HTERT RPE-1 (cell line): Measurements from ENCODE around the gene WDR59.

ENCODE experiments used
- in situ Hi-C: fragments of 300-500 bp; cut with MboI; formaldehyde crosslinking; loops from 4 replicates; pipeline ENCODE4 v1.14.3; 2020; ENCODE audit warnings: low sequenced_read_pairs

WDR59 gene

DNA sequence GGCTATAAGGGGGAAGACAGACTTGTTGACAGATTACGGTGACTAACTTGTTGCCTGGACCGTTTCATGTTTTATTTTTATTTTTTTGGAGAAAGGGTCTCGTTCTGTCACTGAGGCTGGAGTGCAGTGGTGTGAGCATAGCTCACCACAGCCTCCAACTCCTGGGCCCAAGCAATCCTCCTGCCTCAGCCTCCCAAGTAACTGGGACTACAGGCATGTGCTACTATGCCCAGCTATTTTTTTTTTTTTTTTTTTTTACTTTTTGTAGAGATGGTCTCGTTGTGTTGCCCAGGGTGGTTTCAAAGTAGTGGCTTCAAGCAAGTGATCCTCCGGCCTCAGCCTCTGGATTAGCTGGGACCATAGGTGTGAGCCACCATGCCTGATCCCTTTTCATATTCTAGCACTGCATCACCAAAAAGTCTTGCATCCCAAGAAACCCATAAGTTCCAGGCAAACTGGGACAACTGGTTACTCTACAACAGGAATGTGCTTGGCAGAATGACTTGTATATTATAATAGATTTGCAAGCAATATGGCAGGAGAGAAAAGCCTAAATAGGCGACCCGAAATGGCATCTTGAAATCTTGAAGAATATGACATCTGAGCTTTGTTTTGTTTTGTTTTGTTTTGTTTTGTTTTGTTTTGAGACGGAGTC lies 2.2 kb upstream of the WDR59 start:
- in situ Hi-C loops = no loop called here

DNA sequence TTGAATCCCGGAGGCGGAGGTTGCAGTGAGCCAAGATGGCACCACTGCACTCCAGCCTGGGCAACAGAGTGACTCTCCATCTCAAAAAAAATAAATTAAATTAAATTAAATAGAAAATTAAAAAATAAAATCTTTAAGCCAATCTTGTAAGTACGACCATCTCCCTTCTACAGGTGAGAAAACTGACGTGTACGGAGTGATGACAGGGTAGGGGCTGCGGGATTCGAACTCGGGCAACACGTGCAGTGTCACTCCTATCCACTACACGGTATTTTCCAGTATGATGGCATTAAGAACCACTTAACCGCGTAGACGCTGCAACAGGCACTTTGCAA lies 762 bp downstream of the WDR59 start:
- in situ Hi-C loops = no loop called here

DNA sequence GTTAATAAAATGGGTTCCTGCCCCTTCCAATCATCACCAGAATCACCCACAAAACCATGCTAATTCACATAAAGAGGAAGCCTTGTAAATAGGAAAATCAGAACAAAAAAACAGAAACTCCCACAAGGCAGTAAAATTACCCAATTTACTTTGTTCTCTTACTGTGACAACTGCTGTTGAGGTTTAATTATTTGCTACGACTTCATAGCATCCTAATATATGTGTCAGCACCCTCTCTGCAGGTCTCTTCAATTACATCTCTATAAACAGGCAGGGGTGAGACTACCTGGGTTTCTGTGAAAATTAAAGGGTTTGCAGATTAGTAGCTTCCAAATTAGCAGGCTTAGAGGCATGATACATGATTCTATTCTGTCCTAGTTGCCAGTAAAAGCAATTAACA lies 2.7 kb downstream of the WDR59 start:
- in situ Hi-C loops = no loop called here

DNA sequence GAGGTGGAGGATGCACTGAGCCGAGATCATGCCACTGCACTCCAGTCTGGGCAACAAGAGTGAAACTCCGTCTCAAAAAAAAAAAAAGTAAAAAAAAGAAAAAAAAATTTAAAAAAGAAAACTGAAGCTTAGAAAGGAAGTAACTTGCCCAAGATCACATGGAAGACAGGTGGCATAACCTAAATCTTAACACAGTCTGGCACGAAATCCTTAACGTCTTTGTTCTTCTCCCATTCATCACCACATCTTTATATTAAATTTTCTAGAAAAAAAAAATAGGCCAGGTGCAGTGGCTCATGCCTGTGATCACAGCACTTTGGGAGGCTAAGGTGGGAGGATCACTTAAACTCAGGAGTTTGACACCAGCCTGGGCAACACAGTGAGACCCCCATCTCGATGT lies 9.3 kb downstream of the WDR59 start:
- in situ Hi-C loops = no loop called here

DNA sequence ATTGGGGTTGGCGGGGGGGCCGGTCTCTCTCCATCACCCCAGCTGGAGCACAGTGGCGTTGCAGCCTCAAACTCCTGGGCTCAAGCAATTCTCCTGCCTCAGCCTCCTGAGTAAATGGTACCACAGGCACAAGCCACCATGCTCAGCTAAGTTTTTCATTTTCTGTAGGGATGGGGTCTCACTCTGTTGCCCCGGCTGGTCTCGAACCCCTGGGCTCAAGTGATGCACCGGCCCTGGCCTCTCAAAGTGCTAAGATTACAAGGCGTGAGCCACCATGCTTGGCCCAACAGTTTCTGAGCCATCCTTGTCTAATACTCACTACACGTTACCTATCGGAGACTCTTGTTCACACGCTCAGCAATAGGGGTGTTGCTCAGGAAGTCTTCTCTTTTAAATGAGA lies 11.6 kb downstream of the WDR59 start:
- in situ Hi-C loops = no loop called here

DNA sequence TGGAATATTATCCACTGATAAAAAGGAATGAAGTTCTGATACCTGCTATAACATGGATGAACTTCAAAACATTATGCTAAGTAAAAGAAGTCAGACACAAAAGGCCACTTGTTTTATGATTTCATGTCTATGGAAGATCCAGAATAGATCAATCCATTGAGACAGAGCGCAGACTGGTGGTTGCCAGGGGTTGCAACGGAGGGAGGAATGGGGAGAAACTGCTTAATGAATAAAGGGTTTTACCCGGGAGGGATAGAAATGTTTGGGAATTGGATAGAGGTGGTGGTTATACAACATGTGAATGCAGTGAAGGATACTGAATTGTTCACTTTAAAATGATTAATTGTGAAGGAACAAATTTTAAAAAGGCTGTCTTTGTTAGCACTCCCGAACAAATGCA lies 30.2 kb downstream of the WDR59 start:
- in situ Hi-C loops = no loop called here

DNA sequence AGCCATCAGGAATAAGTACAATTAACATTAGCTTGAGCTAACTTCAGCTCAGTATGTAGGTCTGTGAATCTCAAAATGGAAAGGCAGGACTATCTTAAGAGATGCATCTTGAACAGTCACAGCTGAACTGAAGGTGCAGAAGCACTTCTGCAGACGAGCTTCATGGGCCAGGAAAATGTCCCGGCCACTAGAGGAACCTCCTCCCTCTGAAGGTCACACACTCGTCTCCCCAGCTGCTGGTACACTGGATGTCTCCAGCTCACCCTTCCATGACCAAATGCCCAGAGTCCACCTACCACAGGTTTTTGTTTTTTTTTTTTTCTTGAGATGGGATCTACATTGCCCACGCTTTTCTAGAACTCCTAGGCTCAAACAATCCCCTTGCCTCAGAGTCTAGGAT lies 33.2 kb downstream of the WDR59 start:
- in situ Hi-C loops = no loop called here

DNA sequence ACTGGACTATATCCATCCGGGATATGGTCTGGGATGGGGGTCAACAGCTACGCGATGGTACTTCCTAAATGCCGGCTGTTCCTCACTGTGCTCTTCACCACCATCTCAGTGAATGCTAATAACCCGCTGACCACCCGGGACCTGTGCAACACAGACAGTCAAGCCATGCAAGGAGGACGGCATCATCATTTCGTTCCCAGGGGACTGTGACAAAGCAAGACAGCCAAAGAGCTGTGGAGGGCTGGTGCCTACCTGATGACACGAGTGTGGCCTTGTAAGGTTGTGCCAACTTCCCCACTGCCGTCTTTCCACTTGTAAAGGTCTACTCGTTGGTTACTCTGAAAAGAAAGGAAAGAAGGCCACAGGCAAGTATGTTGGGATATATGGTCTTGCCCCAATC lies 33.7 kb downstream of the WDR59 start:
- in situ Hi-C loops = no loop called here

DNA sequence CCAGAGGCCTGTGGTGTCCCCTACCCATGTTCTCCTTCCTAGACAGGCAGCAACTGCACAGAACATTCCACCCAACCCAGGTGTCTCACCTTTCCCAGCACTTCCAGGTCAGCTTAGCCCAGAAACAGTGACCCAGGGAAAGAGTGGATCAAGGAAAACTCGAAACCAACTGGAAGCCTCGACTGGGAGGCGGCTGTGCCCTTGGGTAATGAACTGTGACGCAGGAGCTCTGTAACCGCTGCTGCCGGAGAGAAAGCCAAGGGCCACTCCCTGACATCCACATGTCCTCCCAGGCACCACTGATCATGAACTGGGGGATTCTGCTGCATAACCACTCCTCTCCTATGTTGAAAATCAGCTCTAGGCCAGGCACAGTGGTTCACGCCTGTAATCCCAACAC lies 34.4 kb downstream of the WDR59 start:
- in situ Hi-C loops = no loop called here

DNA sequence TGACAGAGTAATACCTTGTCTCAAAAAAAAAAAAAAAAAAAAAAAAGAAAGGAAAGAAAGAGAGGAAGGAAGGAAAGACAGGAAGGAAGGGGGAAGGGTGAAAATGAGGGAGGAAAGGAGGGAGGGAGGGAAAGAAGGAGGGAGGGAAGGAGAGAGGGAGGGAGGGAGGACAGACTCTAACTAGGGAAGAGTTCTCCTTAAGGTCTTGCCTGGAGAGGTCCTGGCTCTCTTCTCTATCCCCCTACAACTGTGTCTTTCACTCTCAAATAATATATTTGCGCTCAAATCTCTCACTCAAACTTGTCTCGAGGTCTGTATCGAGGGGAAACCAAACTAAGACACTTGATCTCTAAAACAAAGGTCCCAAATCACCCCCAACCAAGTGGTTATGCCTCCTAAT lies 35.6 kb downstream of the WDR59 start:
- in situ Hi-C loops = no loop called here

DNA sequence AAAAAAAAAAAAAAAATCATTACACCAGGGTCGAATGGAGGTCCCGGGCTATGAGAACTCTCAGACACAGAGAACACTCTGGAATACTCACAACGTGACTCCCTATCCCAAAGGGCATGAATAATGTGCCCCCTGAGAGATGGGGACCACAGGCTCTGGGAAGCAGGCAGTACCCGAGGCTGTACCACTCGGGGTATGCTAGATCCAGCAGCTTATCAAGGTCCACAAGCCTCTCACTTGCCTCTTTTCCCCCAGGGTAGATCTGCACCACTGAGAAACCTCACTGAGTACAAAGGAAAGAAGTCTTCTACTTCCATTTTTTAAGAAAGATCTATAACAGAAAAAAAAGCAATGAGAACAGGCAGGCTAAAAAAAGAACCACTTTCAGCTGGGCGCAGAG lies 40.5 kb downstream of the WDR59 start:
- in situ Hi-C loops = no loop called here

DNA sequence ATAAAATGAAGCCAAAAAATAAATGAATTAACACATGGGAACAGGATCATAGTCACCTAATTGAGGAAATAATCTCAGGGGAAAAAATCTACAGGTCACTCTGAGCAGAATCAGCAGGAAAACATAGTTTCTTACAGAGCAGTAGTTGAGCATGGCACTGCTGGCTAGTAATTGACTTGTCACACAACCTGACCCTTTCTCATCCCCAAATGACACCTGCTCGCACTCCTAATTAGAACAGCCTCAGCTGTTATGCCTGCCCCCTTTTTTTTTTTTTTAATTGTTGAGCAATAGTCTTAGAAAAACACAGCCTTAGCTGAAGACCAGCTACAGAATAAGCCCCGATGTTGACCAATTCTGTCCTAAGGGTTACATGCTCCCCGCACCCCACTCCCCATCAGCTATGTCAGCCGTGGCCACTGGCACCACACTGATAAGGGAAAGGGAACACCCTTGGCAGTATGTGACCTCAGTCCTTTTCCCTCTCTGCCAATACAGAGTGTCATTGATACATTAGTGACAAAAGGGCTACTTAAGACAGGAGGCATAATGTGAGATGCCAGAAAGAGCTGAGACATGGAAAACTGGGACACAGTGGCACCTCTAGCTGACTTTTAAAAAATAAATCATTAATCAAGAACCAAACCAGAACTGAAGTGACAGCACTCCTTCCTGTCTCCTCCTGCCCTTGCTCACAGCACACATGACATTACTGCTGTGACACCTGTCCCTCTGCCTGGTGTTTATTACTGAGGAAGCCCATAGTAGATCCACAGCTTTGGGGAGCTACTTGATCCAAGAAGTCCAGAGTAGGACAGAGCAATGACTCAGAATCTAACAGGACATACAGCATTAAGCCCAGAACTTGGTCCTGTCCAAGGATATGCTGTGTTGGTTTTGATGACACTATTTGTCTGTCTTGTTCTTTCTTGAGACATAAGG lies 41.7 kb downstream of the WDR59 start:
- in situ Hi-C loops = no loop called here

DNA sequence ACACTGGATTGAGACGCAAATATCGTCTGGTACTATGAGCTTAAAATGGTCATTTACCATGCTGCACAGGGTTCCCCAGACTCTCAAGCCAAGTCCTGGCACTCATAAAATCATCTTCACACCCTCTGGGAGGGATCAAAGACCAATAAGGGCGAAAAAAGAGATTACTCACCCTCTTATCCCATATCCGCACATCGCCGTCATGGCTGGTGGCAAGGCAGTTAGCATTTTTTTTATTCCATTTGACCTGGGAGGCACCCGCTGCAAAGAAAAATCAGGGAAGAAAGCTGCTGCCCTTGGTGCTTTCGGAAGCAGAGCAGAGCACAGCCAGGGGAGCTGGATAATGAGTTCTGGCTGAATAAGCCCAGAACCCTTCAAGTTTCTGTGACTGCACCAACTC lies 42.4 kb downstream of the WDR59 start:
- in situ Hi-C loops = no loop called here

DNA sequence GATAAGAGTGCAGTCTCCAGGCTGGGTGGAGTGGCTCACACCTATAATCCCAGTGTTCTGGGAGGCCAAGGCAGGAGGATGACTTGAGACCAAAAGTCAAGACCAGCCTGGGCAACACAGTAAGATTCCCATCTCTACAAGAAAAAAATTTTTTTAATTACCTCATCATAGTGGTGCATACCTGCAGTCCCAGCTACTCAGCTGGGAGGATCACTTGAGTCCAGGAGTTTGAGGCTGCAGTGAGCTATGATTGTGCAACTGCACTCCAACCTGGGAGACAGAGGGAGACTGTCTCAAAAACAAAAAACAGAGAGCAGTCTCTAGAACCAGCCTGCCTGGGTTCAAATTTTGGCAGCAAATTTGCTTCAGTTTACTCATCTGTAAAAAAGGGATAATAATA lies 45.2 kb downstream of the WDR59 start:
- in situ Hi-C loops = no loop called here

DNA sequence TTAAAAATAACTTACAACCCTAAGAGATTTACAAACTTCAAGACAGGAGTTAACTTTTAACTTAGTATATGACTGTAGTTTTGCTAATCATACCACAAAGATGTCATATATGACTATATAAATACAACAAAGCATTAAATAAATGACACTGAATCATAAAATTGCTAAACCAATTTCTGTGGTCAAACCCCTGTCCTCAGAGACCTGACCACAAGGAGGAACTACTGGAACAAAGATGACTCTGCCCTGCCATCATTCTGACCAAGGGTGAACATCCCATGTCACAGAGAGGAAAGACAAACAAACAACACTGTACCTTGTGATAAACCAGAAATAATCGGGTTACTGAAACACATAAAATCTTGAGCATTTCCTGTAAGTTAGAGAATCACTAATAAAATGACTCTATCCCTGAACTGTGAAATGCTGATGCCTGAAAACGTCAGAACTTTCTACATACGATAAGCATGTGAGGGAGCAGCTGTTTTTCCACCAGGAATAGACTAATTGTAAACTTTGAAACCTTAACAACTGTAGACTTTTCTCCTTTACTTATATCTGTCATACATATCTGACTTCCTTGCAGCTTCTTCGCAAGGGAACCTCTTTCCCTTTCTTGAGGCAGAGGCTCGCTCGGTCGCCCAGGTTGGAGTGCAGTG lies 47.9 kb downstream of the WDR59 start:
- in situ Hi-C loops = no loop called here

DNA sequence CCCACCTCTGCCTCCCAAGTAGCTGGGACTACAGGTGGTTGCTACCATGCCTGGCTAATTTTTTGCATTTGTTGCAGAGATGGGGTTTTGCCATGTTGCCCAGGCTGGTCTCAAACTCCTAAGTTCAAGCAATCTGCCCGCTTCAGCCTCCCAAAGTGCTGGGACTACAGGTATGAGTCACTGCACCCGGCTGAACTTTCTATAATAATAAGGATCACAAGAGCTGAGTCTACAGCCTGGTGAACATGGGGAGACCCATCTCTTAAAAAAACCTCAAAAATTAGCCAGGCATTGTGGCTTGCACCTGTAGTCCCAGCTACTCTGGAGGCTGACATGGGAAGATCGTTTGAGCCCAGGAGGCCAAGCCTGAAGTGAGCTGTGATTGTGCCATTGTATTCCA lies 53.5 kb downstream of the WDR59 start:
- in situ Hi-C loops = no loop called here

DNA sequence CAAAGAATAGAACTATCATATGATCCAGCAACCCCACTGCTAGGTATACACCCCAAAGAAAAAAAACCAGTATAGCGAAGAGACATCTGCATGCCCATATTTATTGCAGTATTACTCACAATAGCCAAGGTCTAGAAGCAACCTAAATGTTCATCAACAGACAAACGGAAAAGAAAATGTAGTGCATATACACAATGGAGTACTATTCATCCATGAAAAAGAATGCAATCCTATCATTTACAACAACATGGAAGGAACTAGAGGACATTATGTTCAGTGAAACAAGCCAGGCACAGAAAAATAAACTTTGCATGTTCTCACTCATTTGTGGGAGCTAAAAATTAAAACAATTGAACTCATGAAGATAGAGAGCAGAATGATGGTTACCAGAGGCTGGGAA lies 55.3 kb downstream of the WDR59 start:
- in situ Hi-C loops = no loop called here

DNA sequence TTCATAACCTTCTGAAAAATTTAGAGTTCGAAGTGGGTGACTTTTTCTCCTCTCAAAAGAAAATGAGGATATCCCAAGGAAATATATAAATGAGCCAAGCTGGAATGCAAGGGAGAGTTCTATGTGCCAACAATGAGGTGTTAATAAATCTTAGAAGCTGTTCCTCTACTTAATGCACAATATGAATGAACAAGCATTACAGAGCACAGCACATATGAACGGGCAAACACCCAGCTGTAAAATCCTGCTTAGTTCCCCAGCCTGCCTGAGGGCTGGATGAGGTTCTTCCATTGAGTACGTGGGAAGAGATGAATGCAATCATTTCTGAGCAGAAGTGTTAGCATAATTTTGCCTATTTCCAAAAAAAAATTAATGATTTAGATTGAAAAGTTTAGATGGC lies 58.1 kb downstream of the WDR59 start:
- in situ Hi-C loops = no loop called here

DNA sequence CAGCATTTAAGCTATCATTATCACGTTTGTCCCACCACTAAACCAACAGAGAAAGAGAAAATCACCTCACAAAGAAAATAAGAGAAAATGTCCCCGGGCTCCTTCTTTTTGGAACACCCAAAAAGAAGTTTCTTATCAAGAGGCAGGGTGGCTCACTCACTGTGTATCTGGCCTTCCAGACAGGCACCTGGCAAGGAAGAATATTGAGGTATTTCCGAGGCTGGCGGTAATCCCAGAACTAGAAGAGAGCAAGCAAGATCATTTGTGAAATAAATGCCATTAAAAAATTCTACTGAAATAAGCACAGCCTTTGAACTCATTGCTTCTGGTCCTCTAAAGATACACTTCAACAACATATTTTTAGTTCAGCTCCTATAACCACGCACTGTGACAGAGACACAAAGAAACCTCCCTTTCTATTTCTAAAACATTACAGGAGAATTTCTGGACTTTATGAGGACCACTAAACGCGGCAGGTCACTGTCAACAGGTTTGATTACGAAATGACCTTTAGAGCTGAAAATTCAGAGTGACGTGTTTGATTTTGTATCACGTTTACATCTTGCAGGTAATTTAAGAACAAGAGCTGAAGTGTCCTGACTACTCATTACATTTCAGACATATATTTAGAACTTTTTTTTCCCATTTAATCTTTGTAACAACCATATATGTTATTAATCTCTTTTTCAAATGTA lies 61.0 kb downstream of the WDR59 start:
- in situ Hi-C loops = no loop called here

DNA sequence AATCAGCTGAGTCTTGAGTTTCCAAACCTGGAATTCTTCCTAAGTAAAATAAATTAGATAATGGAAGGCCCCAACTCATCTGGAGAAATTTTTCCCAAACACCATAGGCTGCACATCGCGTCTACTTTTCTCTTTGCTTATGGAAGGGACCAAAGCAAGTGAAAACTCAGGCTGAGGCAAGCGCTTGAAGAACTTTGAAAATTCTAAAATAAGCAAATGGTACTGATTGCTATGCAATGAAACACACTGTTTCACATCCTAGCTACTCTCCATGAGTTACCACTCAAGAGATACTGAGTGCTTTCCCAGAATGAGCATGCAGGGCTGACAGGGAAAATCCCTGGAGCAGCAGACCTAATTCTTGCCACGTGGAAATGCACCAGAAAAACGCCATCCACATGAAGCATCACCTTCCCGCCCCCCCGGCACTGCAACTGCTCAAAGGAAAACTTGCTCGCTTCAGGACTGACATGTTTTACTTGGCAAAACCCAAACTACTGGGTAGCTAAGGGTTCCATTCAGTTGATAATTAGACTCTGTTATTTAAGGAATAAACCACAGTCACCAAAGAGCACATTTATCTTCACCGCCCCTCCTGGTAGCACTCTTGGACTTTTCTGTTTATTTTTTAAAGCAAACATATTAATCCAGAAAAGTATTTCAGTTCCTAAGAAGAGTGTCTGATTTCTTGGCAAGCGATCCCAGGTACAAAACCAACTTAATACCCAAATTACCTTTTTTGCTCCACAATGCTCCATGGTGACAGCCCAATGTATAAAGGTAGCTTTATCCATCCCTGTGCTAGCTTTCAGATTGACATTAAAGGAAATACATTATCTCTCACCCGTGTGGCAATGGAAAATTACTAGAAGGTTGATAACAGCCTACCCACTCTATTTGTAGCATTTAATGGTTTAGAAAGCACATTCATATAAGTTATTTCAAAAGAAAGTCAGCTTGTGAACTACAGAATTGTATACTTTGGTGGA lies 62.5 kb downstream of the WDR59 start:
- in situ Hi-C loops = no loop called here
